Stimulated activated CD4-positive, alpha-beta T cell treated with anti-CD3 and anti-CD28 coated beads, Interleukin-4, amount 100 ng/mL, for 48 hours (primary cell): ENCODE measurements around the gene OR11H7.
"Not testable (repeated sequence)": the region's sequence is repeated elsewhere in the genome, so short reads cannot be mapped to it uniquely, and the experiment has no call there.

Source experiments
- DNase-seq, 2 donors: peaks; one replicate each; pipeline ENCODE4 v3.0.0-alpha.2; 2020; ENCODE audit warnings: low read depth in 2 of 2

Gene OR11H7

DNA sequence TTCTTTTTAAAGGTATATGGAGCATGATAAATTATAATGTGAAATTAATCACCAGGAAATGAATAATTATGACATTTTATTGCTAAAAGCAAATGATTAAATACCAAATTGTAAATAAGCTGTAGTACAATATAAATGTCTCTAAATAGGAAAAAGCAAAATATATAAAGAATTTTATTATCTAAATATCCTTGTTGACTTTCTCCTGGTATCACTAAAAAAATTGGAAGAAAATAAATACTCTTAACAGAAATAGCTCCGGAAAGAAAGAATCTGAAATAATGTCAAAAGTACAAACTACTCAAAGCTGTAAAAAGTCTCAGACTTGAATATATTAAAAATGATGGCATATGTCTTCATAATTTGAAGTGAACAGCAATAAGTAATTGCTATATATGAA lies at the start of gene OR11H7:
Gene OR11H7 (plus strand): TSS at position 301 of the 400 bp plus-strand sequence.
- DNase-seq, result no peak

DNA sequence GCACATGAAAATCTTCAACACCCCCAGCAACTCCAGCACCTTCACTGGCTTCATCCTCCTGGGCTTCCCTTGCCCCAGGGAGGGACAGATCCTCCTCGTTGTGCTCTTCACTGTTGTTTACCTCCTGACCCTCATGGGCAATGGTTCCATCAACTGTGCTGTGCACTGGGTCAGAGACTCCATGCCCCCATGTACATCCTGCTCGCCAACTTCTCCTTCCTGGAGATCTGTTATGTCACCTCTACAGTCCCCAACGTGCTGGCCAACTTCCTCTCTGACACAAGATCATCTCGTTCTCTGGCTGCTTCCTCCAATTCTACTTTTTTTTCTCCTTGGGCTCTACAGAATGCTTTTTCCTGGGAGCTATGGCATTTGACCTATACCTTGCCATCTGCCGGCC lies 49.6 kb upstream of the OR11H7 start:
- no peak for DNase-seq

DNA sequence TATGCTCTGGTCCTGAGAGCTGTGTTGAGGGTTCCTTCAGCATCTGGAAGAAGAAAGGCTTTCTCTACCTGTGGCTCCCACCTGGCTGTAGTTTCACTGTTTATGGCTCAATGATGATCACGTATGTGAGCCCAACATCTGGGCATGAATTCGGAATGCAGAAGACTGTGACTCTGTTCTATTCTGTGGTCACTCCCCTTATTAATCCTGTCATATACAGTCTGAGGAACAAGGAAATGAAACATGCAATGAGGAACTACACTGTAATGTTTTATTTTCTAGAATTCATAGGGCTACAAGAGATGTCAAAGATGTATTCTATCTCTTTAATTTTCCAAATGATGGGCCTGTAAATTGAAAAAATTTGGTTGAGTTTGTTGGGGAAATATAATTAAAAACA lies 48.9 kb upstream of the OR11H7 start:
- no peak for DNase-seq

DNA sequence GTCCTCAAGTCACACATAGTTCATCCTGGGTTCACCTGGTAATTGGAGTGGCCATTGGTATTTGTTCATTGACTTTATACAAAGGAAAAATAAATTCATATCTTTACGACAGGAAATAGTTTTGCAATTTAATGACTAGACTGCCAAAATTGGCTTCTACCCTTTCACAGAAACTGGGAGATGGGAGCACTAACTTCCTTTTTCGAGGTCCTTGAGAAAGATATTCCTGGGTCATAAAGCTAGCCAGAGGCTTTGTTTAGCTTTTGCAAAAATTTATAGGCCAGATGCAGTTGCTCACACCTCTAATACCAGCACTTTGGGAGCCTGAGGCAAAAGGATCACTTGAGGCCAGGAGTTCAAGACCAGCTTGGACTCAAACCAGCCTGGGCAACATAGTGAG lies 48.3 kb upstream of the OR11H7 start:
- DNase-seq, result no peak

GRCh38 chr14:20184181-20184580 lies 44.6 kb upstream of the OR11H7 start:
- DNase-seq, result no peak

DNA sequence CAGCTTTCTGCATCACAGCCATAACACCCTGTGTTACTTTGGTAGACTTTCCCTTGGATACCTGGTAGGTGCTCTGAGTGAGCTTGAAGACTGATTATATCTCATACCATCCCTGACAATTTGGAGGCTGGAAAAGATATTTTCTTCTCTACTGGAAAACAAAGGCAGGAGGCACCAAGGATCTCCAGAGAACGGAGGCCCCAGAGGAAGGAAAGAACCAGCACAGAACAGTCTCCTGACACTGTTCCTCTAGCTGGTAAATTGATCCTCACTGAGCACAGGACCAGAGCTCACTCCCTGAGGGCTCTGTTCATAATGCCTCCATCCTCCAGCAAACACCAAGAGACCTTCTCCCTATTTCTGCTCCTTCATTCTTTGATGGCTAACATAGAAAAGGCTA lies 38.2 kb upstream of the OR11H7 start, which contains the start of gene OR11G2:
Gene OR11G2 (plus strand): TSS at position 301 of the 400 bp plus-strand sequence. CDS start 6,542 bp downstream, outside the sequence.
- no peak for DNase-seq

GRCh38 chr14:20191396-20191795 lies 37.4 kb upstream of the OR11H7 start:
- DNase-seq, result no peak

DNA sequence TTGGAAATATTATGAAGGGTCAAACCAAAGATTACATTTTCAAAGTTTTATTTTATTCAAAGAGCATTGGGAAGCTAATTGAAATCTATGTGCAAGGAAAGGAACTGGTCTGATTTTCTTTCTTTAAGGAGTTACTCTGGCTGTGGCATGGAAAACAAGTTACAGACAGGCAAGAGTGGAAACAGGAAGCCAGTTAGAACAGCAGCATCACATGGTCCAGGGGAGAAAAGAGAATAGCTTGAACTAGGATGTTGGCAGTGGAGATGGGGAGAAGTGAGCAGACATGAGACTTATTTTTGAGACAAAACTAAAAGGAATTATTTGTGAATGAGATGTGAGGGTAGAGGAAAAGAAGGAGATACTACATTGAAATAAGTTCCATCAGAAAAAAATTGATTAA lies 34.7 kb upstream of the OR11H7 start:
- no peak for DNase-seq

DNA sequence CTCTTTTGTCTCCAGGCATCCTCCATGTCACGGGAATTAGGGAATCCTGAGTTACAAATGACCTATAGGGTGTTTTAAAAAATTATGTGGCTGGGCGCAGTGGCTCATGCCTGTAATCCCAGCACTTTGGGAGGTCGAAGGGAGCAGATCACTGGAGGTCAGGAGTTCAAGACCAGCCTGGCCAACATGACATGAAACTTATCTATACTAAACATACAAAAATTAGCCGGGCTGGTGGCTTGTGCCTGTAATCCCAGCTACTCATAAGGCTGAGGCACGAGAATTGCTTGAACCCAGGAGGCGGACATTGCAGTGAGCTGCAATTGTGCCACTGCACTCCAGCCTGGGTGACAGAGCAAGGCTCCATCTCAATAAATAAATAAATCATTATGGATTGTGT lies 33.6 kb upstream of the OR11H7 start:
- DNase-seq, result not testable (repeated sequence)

DNA sequence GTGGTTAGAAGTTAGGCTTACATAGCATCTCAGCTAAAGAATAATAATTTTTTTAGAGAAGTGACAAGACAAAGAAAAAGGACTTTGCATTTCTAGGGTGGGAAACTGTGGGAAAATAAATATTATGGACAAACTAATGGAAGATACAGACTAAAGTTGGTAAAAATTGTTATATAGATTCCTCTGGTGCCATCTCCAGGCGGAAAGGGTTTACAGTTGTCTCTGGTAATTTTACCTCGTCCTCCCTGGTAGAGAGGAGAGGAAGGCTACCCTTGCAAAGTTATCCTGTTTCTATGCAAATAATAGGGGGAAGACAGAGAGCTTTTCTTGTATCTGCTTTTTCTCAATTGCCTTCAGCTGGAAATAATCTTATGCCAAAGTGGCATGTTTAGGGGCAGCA lies 32.9 kb upstream of the OR11H7 start:
- no peak for DNase-seq

- no peak for DNase-seq
Measured at GRCh38 chr14:20197459-20197858, 31.3 kb upstream of the OR11H7 start.

DNA sequence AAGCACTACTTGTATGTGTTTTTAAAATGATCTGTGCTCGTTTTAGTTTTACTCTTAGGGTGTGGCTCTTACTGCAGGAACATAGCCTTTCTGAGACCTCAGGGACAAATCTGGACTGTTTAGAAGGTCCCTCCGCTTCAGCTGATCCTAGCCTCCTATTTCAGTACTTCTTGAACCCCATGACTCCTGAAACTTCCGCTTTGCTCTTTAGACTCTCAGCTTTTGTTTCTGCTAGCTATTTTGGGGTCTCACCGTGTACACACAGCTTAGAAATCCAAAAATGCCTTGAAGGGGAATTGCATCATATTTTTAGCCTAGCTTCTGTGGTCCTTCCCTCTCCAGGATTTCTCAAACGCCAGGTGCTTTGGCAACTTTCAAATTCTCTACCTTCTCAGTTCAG lies 29.8 kb upstream of the OR11H7 start:
- DNase-seq, result no peak

GRCh38 chr14:20204721-20205120 lies 24.1 kb upstream of the OR11H7 start:
- no peak for DNase-seq

DNA sequence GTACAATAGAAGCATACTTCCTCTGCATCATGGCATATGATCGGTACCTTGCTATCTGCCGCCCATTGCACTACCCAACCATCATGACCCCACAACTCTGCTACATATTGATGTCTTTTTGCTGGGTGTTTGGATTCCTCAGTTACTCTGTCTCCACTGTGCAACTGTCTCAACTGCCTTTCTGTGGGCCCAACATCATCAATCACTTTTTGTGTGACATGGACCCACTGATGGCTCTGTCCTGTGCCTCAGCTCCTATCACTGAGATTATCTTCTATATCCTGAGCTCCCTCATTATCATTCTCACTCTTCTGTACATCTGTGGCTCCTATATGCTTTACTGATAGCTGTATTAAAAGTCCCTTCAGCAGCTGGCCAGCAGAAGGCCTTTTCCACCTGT lies 19.2 kb upstream of the OR11H7 start:
- DNase-seq, result no peak

DNA sequence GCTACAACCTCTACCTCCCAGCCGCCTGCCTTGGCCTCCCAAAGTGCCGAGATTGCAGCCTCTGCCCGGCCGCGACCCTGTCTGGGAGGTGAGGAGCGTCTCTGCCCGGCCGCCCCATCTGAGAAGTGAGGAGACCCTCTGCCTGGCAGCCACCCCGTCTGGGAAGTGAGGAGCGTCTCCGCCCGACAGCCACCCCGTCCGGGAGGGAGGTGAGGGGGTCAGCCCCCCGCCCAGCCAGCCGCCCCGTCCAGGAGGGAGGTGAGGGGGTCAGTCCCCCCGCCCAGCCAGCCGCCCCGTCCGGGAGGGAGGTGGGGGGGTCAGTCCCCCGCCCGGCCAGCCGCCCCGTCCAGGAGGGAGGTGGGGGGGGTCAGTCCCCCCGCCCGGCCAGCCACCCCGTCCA lies 16.4 kb upstream of the OR11H7 start:
- DNase-seq, result not testable (repeated sequence)

- DNase-seq, result no peak
Measured at GRCh38 chr14:20215196-20215595, 13.6 kb upstream of the OR11H7 start.

DNA sequence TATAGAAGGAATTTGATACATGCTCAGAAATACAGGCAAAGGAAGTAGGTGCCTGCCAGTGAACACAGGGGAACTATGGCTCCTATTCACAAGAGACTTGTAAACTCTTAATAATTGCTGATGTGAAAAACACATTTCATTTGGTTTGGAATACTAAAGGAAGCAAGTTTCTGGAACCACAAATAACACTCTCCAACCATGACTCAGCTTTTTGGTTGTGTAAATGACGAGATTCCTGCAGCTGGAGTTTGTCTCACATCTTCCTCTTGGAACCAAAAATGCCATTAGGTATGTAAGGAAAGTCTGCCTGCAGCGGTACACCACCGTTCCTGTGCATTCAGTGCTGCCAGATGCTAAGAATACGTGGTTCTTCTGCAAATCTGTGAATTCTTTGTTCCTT lies 9.7 kb upstream of the OR11H7 start:
- no peak for DNase-seq

GRCh38 chr14:20223410-20223809 lies 5.4 kb upstream of the OR11H7 start, which contains the start of gene OR11H6:
OR11H6 (plus strand) TSS chr14:20223710; CDS start chr14:20223710, 0 bp downstream.
- no peak for DNase-seq

DNA sequence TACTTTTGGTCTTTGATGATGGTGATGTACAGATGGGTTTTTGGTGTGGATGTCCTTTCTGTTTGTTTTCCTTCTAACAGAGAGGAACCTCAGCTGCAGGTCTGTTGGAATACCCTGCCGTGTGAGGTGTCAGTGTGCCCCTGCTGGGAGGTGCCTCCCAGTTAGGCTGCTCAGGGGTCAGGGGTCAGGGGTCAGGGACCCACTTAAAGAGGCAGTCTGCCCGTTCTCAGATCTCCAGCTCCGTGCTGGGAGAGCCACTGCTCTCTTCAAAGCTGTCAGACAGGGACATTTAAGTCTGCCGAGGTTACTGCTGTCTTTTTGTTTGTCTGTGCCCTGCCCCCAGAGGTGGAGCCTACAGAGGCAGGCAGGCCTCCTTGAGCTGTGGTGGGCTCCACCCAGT lies 6.6 kb downstream of the OR11H7 start:
- DNase-seq, result not testable (repeated sequence)

GRCh38 chr14:20247646-20248246 lies 19.0 kb downstream of the OR11H7 start:
- no peak for DNase-seq

DNA sequence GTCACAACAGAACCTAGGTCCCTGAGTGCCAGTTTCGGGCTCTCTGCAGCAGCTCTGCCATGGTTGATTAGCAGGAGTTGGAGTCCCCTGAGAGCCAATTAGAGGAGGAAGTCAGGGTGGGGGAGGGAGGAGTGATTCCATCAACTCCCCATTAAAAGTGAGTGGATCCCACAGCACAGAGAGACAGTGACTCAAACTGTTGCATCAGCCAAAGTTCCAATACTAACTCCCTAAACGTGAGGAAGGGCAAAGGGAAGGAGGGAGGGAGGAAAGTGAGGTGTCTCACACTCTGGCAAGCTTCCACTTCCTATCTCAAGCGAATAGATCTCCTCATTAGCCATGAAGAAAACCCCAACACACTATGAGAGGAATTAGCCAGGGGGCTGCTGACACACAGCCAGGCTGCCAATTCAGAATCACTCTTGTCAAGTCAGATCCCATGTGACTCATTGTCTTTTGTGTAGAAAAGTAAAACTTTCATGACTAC lies 33.9 kb downstream of the OR11H7 start:
- no peak for DNase-seq

DNA sequence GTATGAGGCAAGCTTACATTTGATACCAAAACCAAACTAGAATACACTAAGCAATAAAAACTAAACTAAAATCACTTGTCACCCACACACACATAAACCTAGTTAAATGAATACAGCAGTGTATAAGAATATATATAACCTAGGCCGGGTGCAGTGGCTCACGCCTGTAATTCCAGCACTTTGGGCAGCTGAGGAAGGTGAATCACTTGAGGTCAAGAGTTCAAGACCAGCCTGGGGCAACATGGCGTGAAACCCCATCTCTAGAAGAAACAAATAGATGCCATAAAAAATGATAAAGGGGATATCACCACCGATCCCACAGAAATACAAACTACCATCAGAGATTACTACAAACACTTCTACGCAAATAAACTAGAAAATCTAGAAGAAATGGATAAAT lies 35.6 kb downstream of the OR11H7 start:
- not testable (repeated sequence) for DNase-seq

DNA sequence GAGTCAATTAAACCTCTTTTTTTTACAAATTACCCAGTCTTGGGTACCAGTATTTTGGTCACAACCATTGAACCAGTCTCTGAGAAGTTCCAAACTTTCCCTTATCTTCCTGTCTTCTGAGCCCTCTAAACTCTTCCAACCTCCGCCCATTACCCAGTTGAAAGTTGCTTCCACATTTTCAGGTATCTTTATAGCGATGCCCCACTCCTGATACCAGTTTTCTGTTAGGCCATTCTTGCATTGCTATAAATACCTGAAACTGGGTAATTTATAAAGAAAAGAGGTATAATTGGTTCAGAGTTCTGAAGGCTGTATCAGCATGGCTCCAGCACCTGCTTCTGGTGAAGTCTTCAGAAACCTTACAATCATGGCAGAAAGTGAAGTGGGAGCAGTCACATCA lies 45.3 kb downstream of the OR11H7 start:
- no peak for DNase-seq

GRCh38 chr14:20277409-20277808 lies 48.6 kb downstream of the OR11H7 start:
- DNase-seq, result no peak
